ENCODE results near the gene PSMB5. TPM values are rescaled to one million over a fixed set of nuclear protein-coding genes. Genes with fewer than 3 reads are reported as not detected.

Gene PSMB5
- total and polyA plus RNA-seq, 9 of the 15 experiments (the other 6 are each of a cell fraction or from before 2014, with no cell fraction given), result 198 to 1,870 (median 269) TPM

DNA sequence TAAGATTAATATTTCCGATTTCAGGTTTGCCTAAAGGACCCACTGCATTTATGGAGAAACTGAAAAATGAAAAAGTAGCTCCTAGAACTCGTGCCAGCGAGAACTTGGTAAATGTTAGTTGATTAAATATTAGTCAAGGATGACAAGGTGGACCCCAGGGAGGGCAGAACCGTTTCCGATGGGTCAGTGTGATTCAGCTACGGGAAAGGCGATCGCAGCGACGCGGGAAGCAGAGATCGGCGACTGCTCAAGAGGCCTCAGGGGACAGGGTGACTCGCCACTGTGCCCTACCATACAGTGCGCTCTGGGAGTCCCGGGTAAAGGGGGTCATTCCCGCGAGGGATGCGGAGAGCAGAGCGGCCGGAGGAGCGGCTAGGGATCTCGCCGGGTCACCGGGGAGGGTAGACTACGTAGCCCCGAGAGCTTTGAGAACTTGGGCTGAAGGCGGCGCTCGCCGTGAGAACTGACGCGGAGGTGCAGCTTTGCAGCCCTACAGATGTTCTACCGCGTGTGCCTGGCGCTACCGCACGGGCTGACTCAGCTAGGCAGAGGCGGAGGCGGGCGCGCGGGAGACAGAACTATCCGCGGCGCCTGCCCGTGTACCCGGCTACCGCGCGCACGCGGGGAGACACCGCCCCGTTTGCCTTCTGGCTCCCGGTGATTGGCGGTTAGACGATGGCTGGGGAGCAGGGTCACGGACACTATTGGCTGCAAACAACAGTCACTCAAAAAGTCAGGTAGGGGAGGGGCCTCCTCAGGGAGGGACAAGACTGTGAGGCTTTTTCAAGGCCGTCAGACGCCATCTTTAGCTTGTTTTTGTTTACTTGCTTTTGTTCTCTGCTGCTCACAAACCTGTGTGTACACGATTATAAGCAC, 27.9 kb downstream of the PSMB5 start (continued):
- TF ChIP-seq, protein P1, sequence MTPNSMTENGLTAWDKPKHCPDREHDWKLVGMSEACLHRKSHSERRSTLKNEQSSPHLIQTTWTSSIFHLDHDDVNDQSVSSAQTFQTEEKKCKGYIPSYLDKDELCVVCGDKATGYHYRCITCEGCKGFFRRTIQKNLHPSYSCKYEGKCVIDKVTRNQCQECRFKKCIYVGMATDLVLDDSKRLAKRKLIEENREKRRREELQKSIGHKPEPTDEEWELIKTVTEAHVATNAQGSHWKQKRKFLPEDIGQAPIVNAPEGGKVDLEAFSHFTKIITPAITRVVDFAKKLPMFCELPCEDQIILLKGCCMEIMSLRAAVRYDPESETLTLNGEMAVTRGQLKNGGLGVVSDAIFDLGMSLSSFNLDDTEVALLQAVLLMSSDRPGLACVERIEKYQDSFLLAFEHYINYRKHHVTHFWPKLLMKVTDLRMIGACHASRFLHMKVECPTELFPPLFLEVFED (CRISPR knock-in tag; conservative IDR thresholded peaks at IDR 0.05), result no peak
- TF ChIP-seq, protein P2, sequence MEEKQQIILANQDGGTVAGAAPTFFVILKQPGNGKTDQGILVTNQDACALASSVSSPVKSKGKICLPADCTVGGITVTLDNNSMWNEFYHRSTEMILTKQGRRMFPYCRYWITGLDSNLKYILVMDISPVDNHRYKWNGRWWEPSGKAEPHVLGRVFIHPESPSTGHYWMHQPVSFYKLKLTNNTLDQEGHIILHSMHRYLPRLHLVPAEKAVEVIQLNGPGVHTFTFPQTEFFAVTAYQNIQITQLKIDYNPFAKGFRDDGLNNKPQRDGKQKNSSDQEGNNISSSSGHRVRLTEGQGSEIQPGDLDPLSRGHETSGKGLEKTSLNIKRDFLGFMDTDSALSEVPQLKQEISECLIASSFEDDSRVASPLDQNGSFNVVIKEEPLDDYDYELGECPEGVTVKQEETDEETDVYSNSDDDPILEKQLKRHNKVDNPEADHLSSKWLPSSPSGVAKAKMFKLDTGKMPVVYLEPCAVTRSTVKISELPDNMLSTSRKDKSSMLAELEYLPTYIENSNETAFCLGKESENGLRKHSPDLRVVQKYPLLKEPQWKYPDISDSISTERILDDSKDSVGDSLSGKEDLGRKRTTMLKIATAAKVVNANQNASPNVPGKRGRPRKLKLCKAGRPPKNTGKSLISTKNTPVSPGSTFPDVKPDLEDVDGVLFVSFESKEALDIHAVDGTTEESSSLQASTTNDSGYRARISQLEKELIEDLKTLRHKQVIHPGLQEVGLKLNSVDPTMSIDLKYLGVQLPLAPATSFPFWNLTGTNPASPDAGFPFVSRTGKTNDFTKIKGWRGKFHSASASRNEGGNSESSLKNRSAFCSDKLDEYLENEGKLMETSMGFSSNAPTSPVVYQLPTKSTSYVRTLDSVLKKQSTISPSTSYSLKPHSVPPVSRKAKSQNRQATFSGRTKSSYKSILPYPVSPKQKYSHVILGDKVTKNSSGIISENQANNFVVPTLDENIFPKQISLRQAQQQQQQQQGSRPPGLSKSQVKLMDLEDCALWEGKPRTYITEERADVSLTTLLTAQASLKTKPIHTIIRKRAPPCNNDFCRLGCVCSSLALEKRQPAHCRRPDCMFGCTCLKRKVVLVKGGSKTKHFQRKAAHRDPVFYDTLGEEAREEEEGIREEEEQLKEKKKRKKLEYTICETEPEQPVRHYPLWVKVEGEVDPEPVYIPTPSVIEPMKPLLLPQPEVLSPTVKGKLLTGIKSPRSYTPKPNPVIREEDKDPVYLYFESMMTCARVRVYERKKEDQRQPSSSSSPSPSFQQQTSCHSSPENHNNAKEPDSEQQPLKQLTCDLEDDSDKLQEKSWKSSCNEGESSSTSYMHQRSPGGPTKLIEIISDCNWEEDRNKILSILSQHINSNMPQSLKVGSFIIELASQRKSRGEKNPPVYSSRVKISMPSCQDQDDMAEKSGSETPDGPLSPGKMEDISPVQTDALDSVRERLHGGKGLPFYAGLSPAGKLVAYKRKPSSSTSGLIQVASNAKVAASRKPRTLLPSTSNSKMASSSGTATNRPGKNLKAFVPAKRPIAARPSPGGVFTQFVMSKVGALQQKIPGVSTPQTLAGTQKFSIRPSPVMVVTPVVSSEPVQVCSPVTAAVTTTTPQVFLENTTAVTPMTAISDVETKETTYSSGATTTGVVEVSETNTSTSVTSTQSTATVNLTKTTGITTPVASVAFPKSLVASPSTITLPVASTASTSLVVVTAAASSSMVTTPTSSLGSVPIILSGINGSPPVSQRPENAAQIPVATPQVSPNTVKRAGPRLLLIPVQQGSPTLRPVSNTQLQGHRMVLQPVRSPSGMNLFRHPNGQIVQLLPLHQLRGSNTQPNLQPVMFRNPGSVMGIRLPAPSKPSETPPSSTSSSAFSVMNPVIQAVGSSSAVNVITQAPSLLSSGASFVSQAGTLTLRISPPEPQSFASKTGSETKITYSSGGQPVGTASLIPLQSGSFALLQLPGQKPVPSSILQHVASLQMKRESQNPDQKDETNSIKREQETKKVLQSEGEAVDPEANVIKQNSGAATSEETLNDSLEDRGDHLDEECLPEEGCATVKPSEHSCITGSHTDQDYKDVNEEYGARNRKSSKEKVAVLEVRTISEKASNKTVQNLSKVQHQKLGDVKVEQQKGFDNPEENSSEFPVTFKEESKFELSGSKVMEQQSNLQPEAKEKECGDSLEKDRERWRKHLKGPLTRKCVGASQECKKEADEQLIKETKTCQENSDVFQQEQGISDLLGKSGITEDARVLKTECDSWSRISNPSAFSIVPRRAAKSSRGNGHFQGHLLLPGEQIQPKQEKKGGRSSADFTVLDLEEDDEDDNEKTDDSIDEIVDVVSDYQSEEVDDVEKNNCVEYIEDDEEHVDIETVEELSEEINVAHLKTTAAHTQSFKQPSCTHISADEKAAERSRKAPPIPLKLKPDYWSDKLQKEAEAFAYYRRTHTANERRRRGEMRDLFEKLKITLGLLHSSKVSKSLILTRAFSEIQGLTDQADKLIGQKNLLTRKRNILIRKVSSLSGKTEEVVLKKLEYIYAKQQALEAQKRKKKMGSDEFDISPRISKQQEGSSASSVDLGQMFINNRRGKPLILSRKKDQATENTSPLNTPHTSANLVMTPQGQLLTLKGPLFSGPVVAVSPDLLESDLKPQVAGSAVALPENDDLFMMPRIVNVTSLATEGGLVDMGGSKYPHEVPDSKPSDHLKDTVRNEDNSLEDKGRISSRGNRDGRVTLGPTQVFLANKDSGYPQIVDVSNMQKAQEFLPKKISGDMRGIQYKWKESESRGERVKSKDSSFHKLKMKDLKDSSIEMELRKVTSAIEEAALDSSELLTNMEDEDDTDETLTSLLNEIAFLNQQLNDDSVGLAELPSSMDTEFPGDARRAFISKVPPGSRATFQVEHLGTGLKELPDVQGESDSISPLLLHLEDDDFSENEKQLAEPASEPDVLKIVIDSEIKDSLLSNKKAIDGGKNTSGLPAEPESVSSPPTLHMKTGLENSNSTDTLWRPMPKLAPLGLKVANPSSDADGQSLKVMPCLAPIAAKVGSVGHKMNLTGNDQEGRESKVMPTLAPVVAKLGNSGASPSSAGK (IDR thresholded peaks at IDR 0.05), result no peak
- TF ChIP-seq, protein P3, sequence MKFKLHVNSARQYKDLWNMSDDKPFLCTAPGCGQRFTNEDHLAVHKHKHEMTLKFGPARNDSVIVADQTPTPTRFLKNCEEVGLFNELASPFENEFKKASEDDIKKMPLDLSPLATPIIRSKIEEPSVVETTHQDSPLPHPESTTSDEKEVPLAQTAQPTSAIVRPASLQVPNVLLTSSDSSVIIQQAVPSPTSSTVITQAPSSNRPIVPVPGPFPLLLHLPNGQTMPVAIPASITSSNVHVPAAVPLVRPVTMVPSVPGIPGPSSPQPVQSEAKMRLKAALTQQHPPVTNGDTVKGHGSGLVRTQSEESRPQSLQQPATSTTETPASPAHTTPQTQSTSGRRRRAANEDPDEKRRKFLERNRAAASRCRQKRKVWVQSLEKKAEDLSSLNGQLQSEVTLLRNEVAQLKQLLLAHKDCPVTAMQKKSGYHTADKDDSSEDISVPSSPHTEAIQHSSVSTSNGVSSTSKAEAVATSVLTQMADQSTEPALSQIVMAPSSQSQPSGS (CRISPR knock-in tag; IDR thresholded peaks at IDR 0.05), result no peak
- TF ChIP-seq ZBED1 (IDR thresholded peaks at IDR 0.05) (peak; percentile 86; the same call in 1 of the 2 replicates), KDM4B (IDR thresholded peaks at IDR 0.05; ENCODE audit: borderline replicate concordance in 2 of 2, low read depth in 1 of 2) (no peak), FOXM1 (IDR thresholded peaks at IDR 0.05; ENCODE audit: low read depth) (no peak), FOXM1 (CRISPR knock-in tag; IDR thresholded peaks at IDR 0.05; ENCODE audit: low read depth) (peak; percentile 78), ZNF583 (CRISPR knock-in tag; IDR thresholded peaks at IDR 0.05) (no peak; the same call in 1 of the 2 replicates), ZNF57 (CRISPR knock-in tag; IDR thresholded peaks at IDR 0.05) (no peak), POLR2B (IDR thresholded peaks at IDR 0.05; ENCODE audit: low read depth, partially characterized antibody) (peak; percentile 83), NFRKB (IDR thresholded peaks at IDR 0.05; ENCODE audit: low read depth) (peak; percentile 99)
- TF ChIP-seq, protein P4, sequence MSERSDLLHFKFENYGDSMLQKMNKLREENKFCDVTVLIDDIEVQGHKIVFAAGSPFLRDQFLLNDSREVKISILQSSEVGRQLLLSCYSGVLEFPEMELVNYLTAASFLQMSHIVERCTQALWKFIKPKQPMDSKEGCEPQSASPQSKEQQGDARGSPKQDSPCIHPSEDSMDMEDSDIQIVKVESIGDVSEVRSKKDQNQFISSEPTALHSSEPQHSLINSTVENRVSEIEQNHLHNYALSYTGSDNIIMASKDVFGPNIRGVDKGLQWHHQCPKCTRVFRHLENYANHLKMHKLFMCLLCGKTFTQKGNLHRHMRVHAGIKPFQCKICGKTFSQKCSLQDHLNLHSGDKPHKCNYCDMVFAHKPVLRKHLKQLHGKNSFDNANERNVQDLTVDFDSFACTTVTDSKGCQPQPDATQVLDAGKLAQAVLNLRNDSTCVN (CRISPR knock-in tag; IDR thresholded peaks at IDR 0.05), result no peak
